AG09319 (cell line): ENCODE measurements around the gene RYR2.

Experiments used
- DNase-seq: peaks from one replicate; pipeline ENCODE4 v3.0.0-alpha.2; 2010; ENCODE audit warnings: low read depth; ENCODE audit errors: extremely low read depth
- TF ChIP-seq, protein P1 (sequence below): IDR thresholded peaks from 2 replicates; pipeline ENCODE4 v1.5.1; 2011; ENCODE audit warnings: low read depth, mild to moderate bottlenecking, inconsistent platforms, low read length, moderate library complexity

The RYR2 gene

DNA sequence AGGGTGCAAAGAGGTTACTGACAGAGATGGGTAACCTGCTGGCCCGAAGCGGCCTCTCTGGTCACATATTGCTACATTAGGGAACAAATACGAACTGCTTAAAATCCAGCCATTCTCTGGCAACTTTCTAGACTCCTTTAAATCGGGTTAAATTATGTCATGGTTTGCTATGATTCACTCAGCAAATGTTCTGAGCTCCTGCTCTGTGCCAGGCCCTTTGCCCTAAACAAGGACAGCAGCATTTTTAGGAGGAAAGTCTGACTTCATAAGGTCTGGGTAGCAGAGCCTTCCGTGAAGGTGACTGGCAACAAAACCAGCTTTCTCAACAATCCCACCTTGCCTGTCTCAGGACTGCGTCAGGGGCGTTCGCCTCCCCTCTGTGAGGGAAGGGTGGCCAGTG, 833.3 kb downstream of the RYR2 start:
- DNase-seq = no peak
- TF ChIP-seq, protein P1, sequence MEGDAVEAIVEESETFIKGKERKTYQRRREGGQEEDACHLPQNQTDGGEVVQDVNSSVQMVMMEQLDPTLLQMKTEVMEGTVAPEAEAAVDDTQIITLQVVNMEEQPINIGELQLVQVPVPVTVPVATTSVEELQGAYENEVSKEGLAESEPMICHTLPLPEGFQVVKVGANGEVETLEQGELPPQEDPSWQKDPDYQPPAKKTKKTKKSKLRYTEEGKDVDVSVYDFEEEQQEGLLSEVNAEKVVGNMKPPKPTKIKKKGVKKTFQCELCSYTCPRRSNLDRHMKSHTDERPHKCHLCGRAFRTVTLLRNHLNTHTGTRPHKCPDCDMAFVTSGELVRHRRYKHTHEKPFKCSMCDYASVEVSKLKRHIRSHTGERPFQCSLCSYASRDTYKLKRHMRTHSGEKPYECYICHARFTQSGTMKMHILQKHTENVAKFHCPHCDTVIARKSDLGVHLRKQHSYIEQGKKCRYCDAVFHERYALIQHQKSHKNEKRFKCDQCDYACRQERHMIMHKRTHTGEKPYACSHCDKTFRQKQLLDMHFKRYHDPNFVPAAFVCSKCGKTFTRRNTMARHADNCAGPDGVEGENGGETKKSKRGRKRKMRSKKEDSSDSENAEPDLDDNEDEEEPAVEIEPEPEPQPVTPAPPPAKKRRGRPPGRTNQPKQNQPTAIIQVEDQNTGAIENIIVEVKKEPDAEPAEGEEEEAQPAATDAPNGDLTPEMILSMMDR = no peak

DNA sequence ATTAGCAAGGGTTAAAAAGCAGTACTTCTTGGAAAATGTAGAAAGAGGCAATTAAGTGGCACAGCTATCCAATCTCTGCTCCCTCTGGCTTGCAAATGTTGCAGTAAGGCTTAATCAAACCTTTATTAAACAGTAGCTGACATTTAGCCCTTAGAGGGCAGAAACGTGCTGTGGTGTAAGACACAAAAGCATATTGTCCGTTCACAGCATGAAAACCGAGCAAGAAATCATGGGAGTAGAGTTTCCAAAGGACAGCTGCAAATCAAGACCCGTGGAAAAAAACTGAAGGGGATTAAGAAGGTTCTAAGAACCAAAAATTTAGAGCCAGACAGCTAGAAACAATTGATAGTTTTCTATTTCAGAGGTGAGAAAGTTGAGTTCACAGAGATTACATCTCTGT, 835.6 kb downstream of the RYR2 start:
- TF ChIP-seq, protein P1 = no peak
- no peak for DNase-seq

DNA sequence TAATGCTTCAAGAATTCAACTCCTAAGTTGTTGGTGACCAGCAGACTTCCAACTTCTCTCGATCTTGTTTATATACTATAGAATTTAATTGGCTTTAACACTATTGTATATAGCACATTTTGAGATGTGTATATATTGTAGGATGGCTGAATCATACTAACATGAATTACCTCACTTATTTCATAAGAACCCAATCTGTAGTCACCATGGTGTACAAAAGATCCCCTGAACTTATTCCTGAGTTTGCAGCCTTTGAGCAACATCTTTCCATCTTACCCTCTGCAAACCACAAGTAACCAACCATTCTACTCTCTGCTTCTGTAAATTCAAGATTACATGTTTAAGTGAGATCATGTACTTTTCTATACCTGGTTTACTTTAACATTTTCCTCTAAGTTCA, 836.4 kb downstream of the RYR2 start:
- TF ChIP-seq, protein P1 = no peak
- no peak for DNase-seq

DNA sequence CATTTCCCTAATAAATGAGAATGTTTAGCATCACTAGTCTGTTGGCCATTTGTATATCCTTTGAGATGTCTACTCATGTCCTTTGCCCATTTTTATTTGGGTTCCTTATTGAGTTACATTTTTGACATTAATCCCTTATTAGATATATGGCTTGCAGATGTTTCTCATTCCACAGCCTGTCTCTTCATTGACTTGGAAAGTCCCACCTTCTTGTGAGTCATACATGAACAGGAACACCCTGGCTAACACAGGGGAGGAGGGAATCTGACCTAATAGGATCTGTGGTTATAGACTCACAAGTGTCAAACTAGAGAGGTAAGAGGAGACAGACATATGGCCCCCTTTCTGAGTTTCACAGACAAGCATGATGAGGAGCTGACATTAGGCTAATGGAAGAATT, 837.2 kb downstream of the RYR2 start:
- no peak for DNase-seq

More for the DNA sequence above, 837.2 kb downstream of the RYR2 start:
- TF ChIP-seq, protein P1 = no peak
